Activated CD4-positive, alpha-beta memory T cell treated with anti-CD3 and anti-CD28 coated beads, Interleukin-2, amount 10 ng/mL, durations not matched to agents 7 days and 5 days (primary cell): ENCODE data around the gene FCN2. TPM values are rescaled to one million over a fixed set of nuclear protein-coding genes. Genes with fewer than 3 reads are reported as not detected.
A peak's percentile ranks its signal among the peaks of the same experiment; 100 is the strongest.
"Not testable (repeated sequence)": the region's sequence is repeated elsewhere in the genome, so short reads cannot be mapped to it uniquely, and the experiment has no call there.

Experiments used
- CTCF ChIA-PET: fragments of 350-600 bp; sonication (Branson Sonifier 250); formaldehyde crosslinking; loops from one replicate; lab custom pipeline; 2021; ENCODE audit warnings: antibody characterized with exemption, inconsistent platforms; lab: Charles Lee
- POLR2A ChIA-PET: fragments of 350-600 bp; sonication (Branson Sonifier 250); formaldehyde crosslinking; loops from one replicate; lab custom pipeline; 2021; ENCODE audit warnings: antibody characterized with exemption; lab: Charles Lee
- DNase-seq: peaks from one replicate; pipeline ENCODE4 v3.0.0-alpha.2; 2020
- H3K27ac Mint-ChIP-seq: one replicate; pipeline ENCODE4 v1.8.0; 2021; ENCODE audit warnings: mild to moderate bottlenecking, mixed read lengths
- H3K27me3 Mint-ChIP-seq: one replicate; pipeline ENCODE4 v1.8.0; 2021; ENCODE audit warnings: mixed read lengths
- H3K36me3 Mint-ChIP-seq: one replicate; pipeline ENCODE4 v1.8.0; 2021; ENCODE audit warnings: low read depth, mixed read lengths
- H3K4me1 Mint-ChIP-seq: one replicate; pipeline ENCODE4 v1.8.0; 2021; ENCODE audit warnings: mixed read lengths
- H3K4me3 Mint-ChIP-seq: one replicate; pipeline ENCODE4 v1.8.0; 2021; ENCODE audit warnings: mild to moderate bottlenecking, mixed read lengths
- H3K9me3 Mint-ChIP-seq: one replicate; pipeline ENCODE4 v1.8.0; 2021; ENCODE audit warnings: mixed read lengths
- total RNA-seq, 2 experiments: library from RNA; stranded (reverse); gene quantifications; one replicate each; pipeline ENCODE4 v1.2.3, GENCODE V29; 2021

Gene FCN2
- total RNA-seq, 2 experiments from 2014 or later = not detected

DNA sequence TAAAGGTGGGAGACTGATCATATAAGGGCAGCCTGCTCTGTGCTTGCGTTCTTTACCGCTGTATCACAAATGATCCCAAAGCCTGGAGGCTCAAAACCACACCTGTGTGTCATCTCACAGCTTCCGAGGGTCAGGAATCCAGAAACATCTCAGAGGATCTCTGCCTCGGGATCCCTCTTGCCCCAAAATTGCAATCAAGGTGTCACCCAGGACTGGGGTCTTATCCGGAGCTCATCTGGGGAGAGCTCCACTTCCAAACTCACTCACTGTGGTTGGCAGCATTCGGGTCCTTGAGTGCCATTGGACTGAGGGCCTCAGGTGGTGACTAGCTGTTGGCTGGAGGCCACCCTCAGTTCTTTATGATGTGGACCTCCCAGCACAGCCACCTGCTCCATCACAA is 26.7 kb upstream of the FCN2 start:
- peaks cover 6% of the 10 kb centered on the region for H3K27me3 Mint-ChIP-seq
- H3K27ac Mint-ChIP-seq = no peak overlapping the region
- H3K36me3 Mint-ChIP-seq = no peaks in the 10 kb centered on the region
- H3K4me3 Mint-ChIP-seq = no peak overlapping the region
- DNase-seq = no peak
- no peaks in the 10 kb centered on the region for H3K9me3 Mint-ChIP-seq
- POLR2A ChIA-PET = no interaction called here
- H3K4me1 Mint-ChIP-seq = peaks cover 9% of the 10 kb centered on the region
- CTCF ChIA-PET = no interaction called here

DNA sequence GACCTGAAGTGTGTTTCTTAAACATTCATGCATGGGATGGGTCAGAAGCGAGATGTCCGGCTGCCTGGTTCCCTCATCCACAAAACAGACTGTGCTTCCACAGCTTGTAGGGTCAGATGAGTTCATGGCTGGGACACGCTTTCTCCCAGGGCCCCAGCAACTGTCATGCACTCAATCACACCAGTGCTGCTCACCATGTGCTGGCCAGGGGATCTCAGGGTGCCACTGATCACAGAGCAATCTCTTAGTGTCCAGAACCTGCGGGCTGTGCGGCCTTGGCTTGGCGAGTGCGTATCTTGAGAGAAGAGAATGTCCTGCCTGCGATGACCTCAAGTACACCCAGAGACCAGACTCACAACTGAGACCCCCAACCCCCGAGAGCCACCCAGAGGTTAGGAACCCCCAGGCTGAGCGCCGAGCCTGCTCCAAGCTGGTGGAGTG is 26.0 kb upstream of the FCN2 start:
- Mint-ChIP-seq H3K4me3 (no peak overlapping the region), H3K36me3 (no peaks in the 10 kb centered on the region), H3K27me3 (peaks cover 6% of the 10 kb centered on the region), H3K4me1 (peaks cover 9% of the 10 kb centered on the region), H3K9me3 (no peaks in the 10 kb centered on the region), H3K27ac (no peak overlapping the region)
- DNase-seq = no peak
- CTCF ChIA-PET = no interaction called here
- POLR2A ChIA-PET = no interaction called here

DNA sequence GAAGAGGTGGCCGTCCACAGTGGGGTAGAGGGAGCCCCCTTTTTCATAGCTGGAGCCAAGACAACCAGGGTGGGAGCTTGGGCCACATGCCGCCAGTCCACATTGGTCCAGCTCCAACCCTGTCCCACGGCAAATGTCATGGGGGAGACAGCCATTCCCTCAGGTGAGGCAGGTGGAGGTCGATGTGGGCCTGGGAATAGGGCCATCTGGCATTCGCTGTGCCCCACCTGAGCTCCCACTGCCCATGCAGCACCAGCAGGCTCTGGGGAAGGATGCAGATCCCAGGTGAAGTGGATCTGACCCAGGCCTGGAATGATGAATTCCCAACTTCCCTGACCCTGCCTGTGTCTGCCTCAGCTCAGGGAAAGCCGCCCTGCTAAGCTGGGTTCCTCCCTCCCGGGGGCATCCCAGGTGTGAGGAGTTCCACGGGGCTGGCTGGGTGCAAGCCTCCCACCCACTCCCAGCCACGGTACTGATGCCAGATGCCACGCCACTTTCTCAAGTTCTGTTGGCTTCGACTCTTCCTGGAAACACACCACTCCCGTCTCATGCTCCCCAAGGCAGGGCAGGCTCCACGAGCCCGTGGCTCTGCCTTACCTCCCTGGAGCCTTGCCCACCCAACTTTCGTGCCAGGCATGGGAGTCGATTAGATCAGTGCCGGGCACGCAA is 25.2 kb upstream of the FCN2 start:
- no peaks in the 10 kb centered on the region for H3K36me3 Mint-ChIP-seq
- no peak overlapping the region for H3K27ac Mint-ChIP-seq
- peaks cover 9% of the 10 kb centered on the region for H3K27me3 Mint-ChIP-seq
- POLR2A ChIA-PET = no interaction called here
- CTCF ChIA-PET = no interaction called here
- no peaks in the 10 kb centered on the region for H3K9me3 Mint-ChIP-seq
- peaks cover 9% of the 10 kb centered on the region for H3K4me1 Mint-ChIP-seq
- H3K4me3 Mint-ChIP-seq = no peak overlapping the region
- DNase-seq = no peak

DNA sequence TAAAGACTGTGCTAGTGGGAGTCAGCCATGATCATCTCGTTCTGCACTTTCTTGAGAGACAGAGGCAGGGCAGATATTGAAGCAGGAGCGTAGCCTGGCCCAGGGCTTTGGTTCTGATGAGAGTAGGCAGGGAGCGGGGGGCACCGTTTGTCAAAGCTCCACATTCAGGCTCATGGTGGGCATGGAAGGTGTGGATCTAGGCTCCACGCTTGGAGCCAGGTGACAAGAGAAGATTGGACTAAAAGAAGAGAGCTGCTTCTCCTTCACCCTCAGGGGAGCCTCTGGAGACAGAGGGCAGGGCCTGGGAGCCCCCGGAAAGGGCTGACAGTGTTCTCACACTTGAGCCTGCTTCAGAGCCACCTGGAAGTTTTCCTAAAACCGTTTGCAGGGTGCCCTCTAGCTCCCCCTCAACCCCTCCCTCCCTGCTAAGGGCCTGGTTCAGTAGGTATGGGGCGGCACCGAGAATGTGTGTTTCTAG is 24.7 kb upstream of the FCN2 start:
- CTCF ChIA-PET = no interaction called here
- no peak overlapping the region for H3K4me3 Mint-ChIP-seq
- POLR2A ChIA-PET = no interaction called here
- H3K27ac Mint-ChIP-seq = no peak overlapping the region
- H3K36me3 Mint-ChIP-seq = no peaks in the 10 kb centered on the region
- DNase-seq = no peak
- H3K27me3 Mint-ChIP-seq = peaks cover 13% of the 10 kb centered on the region
- H3K9me3 Mint-ChIP-seq = no peaks in the 10 kb centered on the region
- H3K4me1 Mint-ChIP-seq = peaks cover 9% of the 10 kb centered on the region

DNA sequence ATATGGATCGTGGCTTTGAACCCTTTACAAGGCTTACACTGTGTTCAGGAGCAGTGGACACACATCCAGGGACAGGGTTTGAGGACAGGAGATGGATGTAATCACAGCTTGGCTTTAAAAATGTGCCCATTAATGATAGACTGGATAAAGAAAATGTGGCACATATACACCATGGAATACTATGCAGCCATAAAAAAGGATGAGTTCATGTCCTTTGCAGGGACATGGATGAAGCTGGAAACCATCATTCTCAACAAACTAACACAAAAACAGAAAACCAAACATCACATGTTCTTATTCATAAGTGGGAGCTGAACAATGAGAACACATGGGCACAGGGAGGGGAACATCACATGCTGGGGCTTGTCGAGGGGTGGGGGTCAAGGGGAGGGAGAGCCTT is 23.2 kb upstream of the FCN2 start:
- H3K4me1 Mint-ChIP-seq, H3K36me3 Mint-ChIP-seq, H3K4me3 Mint-ChIP-seq, H3K9me3 Mint-ChIP-seq, CTCF ChIA-PET, H3K27ac Mint-ChIP-seq, DNase-seq: not testable (repeated sequence)
- POLR2A ChIA-PET = interaction anchor here (0.6 kb wide), 1 partner anchor 456 kb away, joined by 3 read pairs; no protein-coding TSS in a partner anchor
- peaks cover 13% of the 10 kb centered on the region for H3K27me3 Mint-ChIP-seq

DNA sequence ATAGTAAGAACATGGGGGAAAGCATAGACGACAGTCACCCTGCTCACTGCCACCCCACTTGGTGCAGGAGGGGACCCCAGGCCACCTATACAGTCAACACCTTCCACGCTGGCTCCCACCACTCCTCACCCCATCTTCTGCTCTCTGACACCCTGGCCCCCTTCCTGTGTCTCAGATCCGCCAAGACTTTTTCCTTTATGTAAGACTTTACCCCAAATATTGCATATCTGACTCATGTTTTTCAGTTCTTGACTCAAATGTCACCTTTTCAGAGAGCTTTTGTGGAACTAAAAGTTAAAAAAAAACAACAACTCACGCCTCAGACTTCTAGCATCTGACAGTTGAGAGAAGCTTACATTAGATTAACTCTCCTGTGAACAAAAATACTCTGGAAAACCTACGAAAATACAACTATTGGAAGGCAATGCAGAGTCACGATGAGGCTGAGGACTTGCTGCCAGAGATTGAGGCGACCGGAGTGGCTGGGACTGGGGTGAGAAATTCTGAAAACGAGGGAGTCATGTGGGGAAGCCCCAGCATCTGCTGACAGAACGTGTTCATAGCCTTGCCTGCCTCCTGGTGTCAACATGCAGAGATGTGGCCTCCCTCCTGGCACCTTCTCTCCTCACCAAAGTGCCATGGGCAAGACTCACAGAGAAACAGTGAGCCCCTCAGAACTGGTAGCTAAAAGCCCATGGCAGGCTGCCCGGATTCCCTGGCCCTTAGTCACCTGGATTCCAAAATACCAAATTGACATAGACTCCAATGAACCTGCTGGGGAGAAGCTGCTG is 22.4 kb upstream of the FCN2 start:
- Mint-ChIP-seq H3K27me3 (peaks cover 13% of the 10 kb centered on the region), H3K9me3 (no peaks in the 10 kb centered on the region), H3K4me3 (no peak overlapping the region), H3K27ac (peak overlapping the region; percentile 37), H3K36me3 (no peaks in the 10 kb centered on the region), H3K4me1 (peaks cover 9% of the 10 kb centered on the region)
- DNase-seq = peak; percentile 35
- ChIA-PET CTCF (no interaction called here), POLR2A (no interaction called here)

DNA sequence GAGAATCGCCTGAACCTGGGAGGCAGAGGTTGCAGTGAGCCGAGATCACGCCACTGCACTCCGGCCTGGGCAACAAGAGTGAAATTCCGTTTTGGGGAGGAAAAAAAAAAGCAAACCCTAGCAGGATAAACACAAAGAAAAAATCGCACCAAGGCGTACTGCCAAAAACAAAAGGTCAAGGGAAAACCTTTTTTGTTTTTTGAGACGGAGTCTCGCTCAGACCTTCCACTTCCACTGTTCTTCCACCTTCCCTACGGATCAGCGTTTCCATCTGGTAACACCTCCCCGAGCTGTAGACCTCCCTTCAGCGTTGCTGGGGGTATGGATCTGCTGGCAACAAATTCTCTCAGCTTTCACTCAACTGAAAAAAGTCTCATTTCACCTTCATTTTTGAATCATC is 20.1 kb upstream of the FCN2 start:
- Mint-ChIP-seq H3K27ac (no peak overlapping the region), H3K4me3 (no peak overlapping the region), H3K9me3 (no peaks in the 10 kb centered on the region), H3K4me1 (peaks cover 9% of the 10 kb centered on the region), H3K36me3 (no peaks in the 10 kb centered on the region), H3K27me3 (peaks cover 13% of the 10 kb centered on the region)
- DNase-seq = no peak
- CTCF ChIA-PET = no interaction called here
- POLR2A ChIA-PET = no interaction called here

DNA sequence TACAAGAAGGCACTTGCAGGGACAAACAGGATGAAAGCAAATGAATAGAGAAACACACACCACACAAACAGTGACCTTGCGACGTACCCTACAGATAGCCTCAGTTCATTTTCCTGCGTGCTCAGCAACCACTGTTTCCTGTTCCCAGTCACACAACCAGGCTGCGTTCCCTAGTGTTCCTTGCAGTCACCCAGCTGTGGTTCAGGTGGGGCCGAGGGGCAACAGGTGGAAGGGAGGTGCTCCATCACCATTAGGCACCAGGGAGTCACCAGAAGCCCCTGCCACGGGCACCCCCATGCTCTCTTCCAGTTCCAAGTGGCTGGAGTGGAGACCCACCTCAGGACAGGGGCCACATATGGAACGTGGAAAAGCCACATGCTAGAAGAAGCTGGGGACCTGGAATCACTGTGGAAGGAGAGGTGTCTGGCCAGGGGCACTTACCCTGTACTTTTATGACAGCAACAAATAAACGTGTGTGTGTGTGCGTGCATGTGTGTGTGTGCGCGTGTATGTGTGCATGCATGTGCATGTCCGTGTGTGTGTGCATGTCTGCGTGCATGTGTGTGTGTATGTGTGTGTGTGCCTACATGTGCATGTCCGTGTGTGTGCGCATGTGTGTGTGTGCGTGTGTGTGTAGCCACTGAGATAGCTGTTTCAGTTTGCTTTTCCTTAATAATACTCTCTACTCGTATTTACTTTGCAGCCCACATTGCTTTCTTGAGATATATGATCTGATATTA is 18.8 kb upstream of the FCN2 start:
- Mint-ChIP-seq H3K36me3 (no peaks in the 10 kb centered on the region), H3K9me3 (no peaks in the 10 kb centered on the region), H3K4me3 (no peak overlapping the region), H3K27ac (no peak overlapping the region), H3K4me1 (peaks cover 9% of the 10 kb centered on the region), H3K27me3 (peaks cover 13% of the 10 kb centered on the region)
- CTCF ChIA-PET = interaction anchor here (0.7 kb wide), 1 partner anchor 162 kb away, joined by 4 read pairs; no protein-coding TSS in a partner anchor
- POLR2A ChIA-PET = interaction anchor here (0.7 kb wide), 1 partner anchor 256 kb away, joined by 4 read pairs; no protein-coding TSS in a partner anchor
- no peak for DNase-seq

DNA sequence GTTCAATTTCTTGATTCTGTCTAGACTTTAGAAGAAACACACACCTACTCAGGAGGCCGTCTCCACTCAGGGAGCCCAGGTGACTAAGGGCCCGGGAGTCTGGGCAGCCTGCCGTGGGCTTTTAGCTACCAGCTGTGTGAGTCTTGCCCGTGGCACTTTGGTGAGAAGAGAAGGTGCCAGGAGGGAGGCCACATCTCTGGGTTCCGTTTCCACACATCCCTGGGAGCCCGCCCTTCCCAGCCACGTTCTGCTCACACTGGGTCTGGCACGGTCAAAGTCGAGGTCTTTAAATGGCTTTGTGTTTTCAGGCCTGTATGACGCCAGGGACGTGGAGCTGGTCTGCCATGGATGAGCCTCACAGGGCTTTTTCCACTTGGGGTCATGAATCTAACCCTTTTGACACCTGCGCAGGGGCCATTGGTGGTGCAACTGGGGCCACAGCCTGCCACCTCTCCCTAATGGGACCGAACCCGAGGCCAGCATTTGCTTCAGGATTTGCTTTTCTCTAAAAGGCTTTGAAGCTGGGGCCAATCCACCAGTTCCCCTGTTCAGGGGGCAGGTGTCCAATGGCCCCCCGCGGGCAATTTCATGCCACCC is 17.2 kb upstream of the FCN2 start:
- no peak for DNase-seq
- Mint-ChIP-seq H3K4me3 (no peak overlapping the region), H3K27me3 (peaks cover 6% of the 10 kb centered on the region), H3K36me3 (no peaks in the 10 kb centered on the region), H3K9me3 (no peaks in the 10 kb centered on the region), H3K4me1 (no peaks in the 10 kb centered on the region), H3K27ac (no peak overlapping the region)
- ChIA-PET CTCF (no interaction called here), POLR2A (no interaction called here)

DNA sequence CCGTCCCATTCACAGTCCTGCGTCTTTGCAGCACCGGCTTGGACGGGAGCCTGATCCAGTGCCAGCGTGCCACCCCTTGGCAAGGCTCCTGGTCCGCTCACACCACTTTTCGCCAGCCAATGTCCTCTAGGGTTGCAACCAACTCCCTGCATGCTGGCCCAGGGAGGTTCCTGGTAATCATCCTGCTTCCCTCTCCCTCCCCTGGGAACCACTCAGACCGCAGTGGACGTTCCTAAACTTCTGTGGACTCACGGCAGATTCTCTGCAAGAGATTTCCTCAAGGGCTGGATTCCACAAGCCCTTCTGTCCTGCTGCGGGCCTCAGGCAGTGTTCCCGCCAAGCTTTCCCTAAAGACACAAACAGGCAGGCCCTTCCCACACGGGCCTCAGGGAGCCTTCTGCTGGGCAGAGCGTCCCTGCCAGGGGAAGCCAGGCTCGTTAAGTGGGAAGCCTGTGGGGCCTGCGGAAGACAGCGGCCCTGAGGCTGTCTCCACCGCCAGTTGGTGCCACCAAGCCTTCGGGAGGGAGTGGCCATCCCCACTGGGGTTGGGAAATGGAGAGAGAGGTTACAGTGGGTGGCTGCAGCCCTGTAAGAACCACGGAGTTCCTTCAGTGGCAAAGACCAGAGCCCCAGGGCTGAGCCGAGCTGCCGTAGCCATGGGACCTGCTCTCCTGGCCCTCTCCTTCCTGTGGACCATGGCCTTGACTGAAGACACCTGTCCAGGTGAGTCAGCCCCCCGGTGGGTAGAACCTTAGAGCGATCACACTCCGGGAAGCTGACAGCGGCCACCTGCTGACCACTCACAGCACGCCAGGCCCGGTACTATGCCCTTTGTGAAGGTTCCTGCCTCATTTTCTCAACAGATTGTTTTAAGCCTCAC is 16.4 kb upstream of the FCN2 start:
- peaks cover 6% of the 10 kb centered on the region for H3K27me3 Mint-ChIP-seq
- no peaks in the 10 kb centered on the region for H3K36me3 Mint-ChIP-seq
- no peaks in the 10 kb centered on the region for H3K9me3 Mint-ChIP-seq
- no peaks in the 10 kb centered on the region for H3K4me1 Mint-ChIP-seq
- no peak for DNase-seq
- H3K4me3 Mint-ChIP-seq = no peak overlapping the region
- CTCF ChIA-PET = no interaction called here
- no peak overlapping the region for H3K27ac Mint-ChIP-seq
- POLR2A ChIA-PET = no interaction called here

DNA sequence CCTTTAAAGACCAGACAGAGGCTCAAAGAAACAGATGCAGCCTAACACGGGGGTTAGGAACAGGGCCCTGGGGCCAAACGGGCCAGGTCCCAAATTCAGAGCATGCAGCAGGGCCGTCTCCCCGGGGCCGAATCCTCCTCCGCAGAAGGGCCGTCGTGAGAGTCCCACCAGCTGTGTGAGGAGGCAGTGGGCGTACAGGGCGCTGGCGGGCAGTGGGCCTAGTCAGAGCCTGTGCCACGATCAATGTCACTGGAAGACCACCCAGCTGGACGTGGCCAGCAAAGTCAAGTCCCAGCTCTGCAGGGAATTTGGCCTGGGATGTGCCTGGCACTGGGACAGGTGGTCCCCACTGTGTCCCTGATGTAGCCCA is 15.8 kb upstream of the FCN2 start:
- no peaks in the 10 kb centered on the region for H3K4me1 Mint-ChIP-seq
- CTCF ChIA-PET = no interaction called here
- no peak overlapping the region for H3K4me3 Mint-ChIP-seq
- no peak for DNase-seq
- H3K27ac Mint-ChIP-seq = no peak overlapping the region
- peaks cover 6% of the 10 kb centered on the region for H3K27me3 Mint-ChIP-seq
- H3K36me3 Mint-ChIP-seq = no peaks in the 10 kb centered on the region
- POLR2A ChIA-PET = no interaction called here
- no peaks in the 10 kb centered on the region for H3K9me3 Mint-ChIP-seq
